Amniotic stem cell (primary cell): ENCODE data around the gene AOX1.
"Not testable (repeated sequence)": the region's sequence is repeated elsewhere in the genome, so short reads cannot be mapped to it uniquely, and the experiment has no call there.

ENCODE experiments used
- DNase-seq: peaks from one replicate; lab custom pipeline; 2025; lab: John Stamatoyannopoulos, UW

The AOX1 gene

GRCh38 chr2:200585730-200586643 lies at the start of gene AOX1:
Gene AOX1 (plus strand): TSS chr2:200586014. CDS start chr2:200586109, 95 bp downstream.
- no peak for DNase-seq

- DNase-seq, result no peak
Observed at GRCh38 chr2:200538139-200538538, 47.7 kb upstream of the AOX1 start.

- no peak for DNase-seq
Observed at GRCh38 chr2:200540793-200541192, 45.0 kb upstream of the AOX1 start.

- not testable (repeated sequence) for DNase-seq
Observed at GRCh38 chr2:200566596-200566995, 19.2 kb upstream of the AOX1 start.

- DNase-seq, result no peak
Observed at GRCh38 chr2:200567932-200568331, 17.9 kb upstream of the AOX1 start.

- DNase-seq, result no peak
Observed at GRCh38 chr2:200575957-200576356, 9.9 kb upstream of the AOX1 start.

- no peak for DNase-seq
Observed at GRCh38 chr2:200577027-200577426, 8.8 kb upstream of the AOX1 start.

GRCh38 chr2:200578778-200579177 lies 7.0 kb upstream of the AOX1 start:
- DNase-seq, result no peak

GRCh38 chr2:200584639-200585038 lies 1.2 kb upstream of the AOX1 start:
- DNase-seq, result no peak

GRCh38 chr2:200585340-200585729 lies 479 bp upstream of the AOX1 start:
- no peak for DNase-seq

GRCh38 chr2:200586644-200586975 lies 796 bp downstream of the AOX1 start:
- no peak for DNase-seq

- DNase-seq, result no peak
Observed at GRCh38 chr2:200587007-200587616, 1.3 kb downstream of the AOX1 start.

- no peak for DNase-seq
Observed at GRCh38 chr2:200588076-200588678, 2.4 kb downstream of the AOX1 start.

GRCh38 chr2:200590090-200590489 lies 4.3 kb downstream of the AOX1 start:
- DNase-seq, result no peak

- no peak for DNase-seq
Observed at GRCh38 chr2:200591308-200591707, 5.5 kb downstream of the AOX1 start.

- no peak for DNase-seq
Observed at GRCh38 chr2:200592406-200593075, 6.7 kb downstream of the AOX1 start.

GRCh38 chr2:200593905-200594304 lies 8.1 kb downstream of the AOX1 start:
- DNase-seq, result no peak

GRCh38 chr2:200595913-200596312 lies 10.1 kb downstream of the AOX1 start:
- DNase-seq, result no peak

- no peak for DNase-seq
Observed at GRCh38 chr2:200596774-200597570, 11.2 kb downstream of the AOX1 start.

- no peak for DNase-seq
Observed at GRCh38 chr2:200599206-200599605, 13.4 kb downstream of the AOX1 start.

- no peak for DNase-seq
Observed at GRCh38 chr2:200600549-200601225, 14.9 kb downstream of the AOX1 start.
